Measurements from ENCODE around the gene CFAP57. TPM values are rescaled to one million over a fixed set of nuclear protein-coding genes. Genes with fewer than 3 reads are reported as not detected.

CFAP57 gene
- total and polyA plus RNA-seq, 4 experiments from 2014 or later: 0.07 TPM; not detected in 3

DNA sequence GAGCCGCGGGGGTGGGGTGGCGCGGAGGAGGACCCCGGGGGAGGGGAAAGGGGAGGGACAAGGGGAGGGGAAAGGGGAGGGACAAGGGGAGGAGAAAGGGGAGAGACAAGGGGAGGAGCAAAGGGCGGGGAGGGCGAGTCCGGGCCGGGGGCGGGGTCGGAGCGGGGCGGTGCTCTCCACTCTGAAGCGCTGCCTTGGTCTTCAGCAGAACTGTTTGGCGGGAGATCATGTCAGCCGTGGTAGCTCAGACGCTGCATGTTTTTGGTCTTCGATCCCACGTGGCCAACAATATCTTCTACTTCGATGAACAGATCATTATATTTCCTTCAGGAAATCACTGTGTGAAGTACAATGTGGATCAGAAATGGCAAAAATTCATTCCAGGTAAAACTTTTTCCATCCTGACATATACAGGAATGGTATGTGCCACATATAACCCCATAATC is 420 bp downstream of the CFAP57 start:
- peak overlapping the region; percentile 81 to 87 for H3K4me3 ChIP-seq (ENCODE audit: low read length in 2 of 2)
- peaks cover 18 to 19% of the 10 kb centered on the region in 2 donors for H3K27me3 Mint-ChIP-seq
- H3K4me3 Mint-ChIP-seq: peak overlapping the region; percentile 94 to 100 (median 99)
- H3K9me3 ChIP-seq (ENCODE audit: control insufficient read depth in 1 of 2, low read length in 2 of 2): no peaks in the 10 kb centered on the region
- H3K36me3 ChIP-seq (ENCODE audit: insufficient read depth, low read length): peaks cover 24% of the 10 kb centered on the region
- peaks cover 22 to 31% (median 26%) of the 10 kb centered on the region in 4 donors for H3K4me1 Mint-ChIP-seq
- H3K4me1 ChIP-seq (ENCODE audit: insufficient read depth, low read length): peaks cover 21% of the 10 kb centered on the region
- peak overlapping the region; percentile 84 to 99 (median 96) for H3K27ac Mint-ChIP-seq
- CTCF ChIA-PET (ENCODE audit: partially characterized antibody): interaction anchor here (0.9 kb wide), 1 partner anchor 54 kb away, joined by 3 read pairs; no protein-coding TSS in a partner anchor
- H3K27ac ChIP-seq (ENCODE audit: low read depth, low read length): peak overlapping the region; percentile 62
- H3K36me3 Mint-ChIP-seq: peaks cover 25 to 35% of the 10 kb centered on the region in 2 donors
- DNase-seq: peak in 2 of 5 donors; percentile 86 to 90
- peaks cover 15% of the 10 kb centered on the region for H3K27me3 ChIP-seq (ENCODE audit: insufficient read depth, low read length)
- no peaks in the 10 kb centered on the region for H3K9me3 Mint-ChIP-seq
- intact Hi-C loops (cut with micrococcal nuclease): loop anchor here (1.0 to 10.0 kb wide), 12 partner anchors 196 to 838 kb away; partner anchors contain the start of genes C1orf50, CCDC30, ELOVL1 and ERMAP
- POLR2A ChIA-PET (ENCODE audit: partially characterized antibody): interaction anchor here (0.7 to 1.2 kb wide), 9 partner anchors 10 to 802 kb away, joined by 3 to 7 read pairs (median 4); partner anchors contain the start of genes ATP6V0B, ELOVL1, HYI and KDM4A

DNA sequence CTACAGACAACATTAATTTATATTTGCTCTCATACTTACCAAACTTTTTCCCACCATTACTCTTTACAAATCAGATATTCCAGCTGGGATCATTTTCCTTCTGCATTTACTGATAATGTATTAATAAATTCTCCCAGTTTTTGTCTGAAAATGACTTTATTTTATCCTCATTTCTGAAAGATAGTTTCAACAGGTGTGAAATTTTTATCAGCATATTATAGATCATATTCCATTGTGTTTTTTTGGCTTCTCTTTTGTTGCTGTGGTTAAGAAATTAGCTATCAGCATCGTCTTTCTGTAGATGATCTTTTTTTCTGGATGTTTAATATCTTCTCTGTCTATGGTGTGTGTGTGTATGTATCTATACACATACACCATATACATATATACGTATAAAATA is 2.7 kb downstream of the CFAP57 start:
- Mint-ChIP-seq H3K27me3 (peaks cover 20 to 22% of the 10 kb centered on the region in 2 donors), H3K36me3 (peaks cover 6 to 14% of the 10 kb centered on the region in 2 donors), H3K9me3 (no peaks in the 10 kb centered on the region), H3K27ac (no peak overlapping the region), H3K4me3 (no peak overlapping the region), H3K4me1 (peaks cover 21 to 31% (median 25%) of the 10 kb centered on the region in 4 donors)
- CTCF ChIA-PET (ENCODE audit: partially characterized antibody): no interaction called here
- H3K27me3 ChIP-seq (ENCODE audit: insufficient read depth, low read length): peaks cover 15% of the 10 kb centered on the region
- no peak overlapping the region for H3K27ac ChIP-seq (ENCODE audit: low read depth, low read length)
- intact Hi-C loops (cut with micrococcal nuclease): loop anchor here (5.0 to 10.0 kb wide), 4 partner anchors 277 to 840 kb away; partner anchors contain the start of genes C1orf50, ERMAP, FOXJ3 and HYI
- peaks cover 21% of the 10 kb centered on the region for H3K4me1 ChIP-seq (ENCODE audit: insufficient read depth, low read length)
- peaks cover 2% of the 10 kb centered on the region for H3K36me3 ChIP-seq (ENCODE audit: insufficient read depth, low read length)
- H3K4me3 ChIP-seq (ENCODE audit: low read length in 2 of 2): no peak overlapping the region
- POLR2A ChIA-PET (ENCODE audit: partially characterized antibody): no interaction called here
- no peaks in the 10 kb centered on the region for H3K9me3 ChIP-seq (ENCODE audit: control insufficient read depth in 1 of 2, low read length in 2 of 2)
- no peak for DNase-seq

DNA sequence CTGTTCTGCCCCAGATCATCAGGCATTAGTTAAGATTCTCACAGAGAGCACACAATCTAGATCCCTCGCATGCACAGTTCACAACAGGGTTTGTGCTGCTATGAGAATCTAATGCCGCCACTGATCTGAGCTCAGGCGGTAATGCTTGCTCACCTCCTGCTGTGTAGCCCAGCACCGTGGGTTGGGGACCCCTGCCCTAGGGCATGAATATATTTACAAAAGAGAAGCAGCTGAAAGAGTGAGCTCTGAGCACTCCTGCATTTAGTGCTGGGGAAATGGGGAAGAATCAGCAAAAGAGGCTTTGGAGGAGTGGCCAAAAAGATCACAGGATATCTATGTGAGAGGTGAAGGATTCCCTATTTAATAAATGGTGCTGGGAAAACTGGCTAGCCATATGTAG is 5.6 kb downstream of the CFAP57 start:
- DNase-seq: no peak
- intact Hi-C loops (cut with micrococcal nuclease): loop anchor here (2.0 to 10.0 kb wide), 3 partner anchors 181 to 843 kb away; partner anchors contain the start of genes CDC20, ERMAP, FOXJ3 and SVBP
- H3K9me3 Mint-ChIP-seq: no peaks in the 10 kb centered on the region
- Histone ChIP-seq H3K27me3 (ENCODE audit: insufficient read depth, low read length) (peaks cover 15% of the 10 kb centered on the region), H3K27ac (ENCODE audit: low read depth, low read length) (no peak overlapping the region), H3K36me3 (ENCODE audit: insufficient read depth, low read length) (no peaks in the 10 kb centered on the region), H3K9me3 (ENCODE audit: control insufficient read depth in 1 of 2, low read length in 2 of 2) (no peaks in the 10 kb centered on the region), H3K4me1 (ENCODE audit: insufficient read depth, low read length) (peaks cover 4% of the 10 kb centered on the region), H3K4me3 (ENCODE audit: low read length in 2 of 2) (no peak overlapping the region)
- H3K4me1 Mint-ChIP-seq: peaks cover 4 to 6% (median 4%) of the 10 kb centered on the region in 4 donors
- peak overlapping the region in 1 of 7 donors; percentile 24 for H3K27ac Mint-ChIP-seq
- H3K4me3 Mint-ChIP-seq: no peak overlapping the region
- H3K36me3 Mint-ChIP-seq: no peaks in the 10 kb centered on the region
- peaks cover 19 to 22% of the 10 kb centered on the region in 2 donors for H3K27me3 Mint-ChIP-seq
- ChIA-PET POLR2A (ENCODE audit: partially characterized antibody) (no interaction called here), CTCF (ENCODE audit: partially characterized antibody) (no interaction called here)

DNA sequence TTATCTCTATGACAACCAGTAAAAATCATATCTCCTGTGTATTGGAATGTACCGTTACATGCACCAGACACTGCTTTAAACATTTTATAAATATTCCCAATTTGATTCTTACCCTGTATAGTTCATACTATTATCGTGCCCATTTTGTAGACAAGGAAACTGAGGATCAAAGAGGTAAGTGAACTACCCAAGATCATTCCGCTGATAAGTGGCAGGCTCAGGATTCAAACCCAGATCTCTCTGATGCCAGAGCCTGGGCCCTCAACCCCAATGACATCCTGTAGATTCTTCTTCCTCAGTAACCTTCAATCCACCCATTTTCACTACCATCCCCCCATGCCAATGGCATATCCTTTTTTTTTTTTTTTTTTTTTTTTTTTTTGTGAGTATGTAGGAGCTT is 12.3 kb downstream of the CFAP57 start:
- peaks cover 4 to 10% of the 10 kb centered on the region in 2 donors for H3K27me3 Mint-ChIP-seq
- H3K9me3 Mint-ChIP-seq: peaks cover 0 to 3% (median 0%) of the 10 kb centered on the region in 8 donors
- H3K4me3 ChIP-seq (ENCODE audit: low read length in 2 of 2): no peak overlapping the region
- no peaks in the 10 kb centered on the region for H3K9me3 ChIP-seq (ENCODE audit: control insufficient read depth in 1 of 2, low read length in 2 of 2)
- no peak overlapping the region for H3K4me3 Mint-ChIP-seq
- no peak overlapping the region for H3K27ac Mint-ChIP-seq
- ChIA-PET POLR2A (ENCODE audit: partially characterized antibody) (no interaction called here), CTCF (ENCODE audit: partially characterized antibody) (no interaction called here)
- H3K27ac ChIP-seq (ENCODE audit: low read depth, low read length): no peak overlapping the region
- no peaks in the 10 kb centered on the region for H3K4me1 ChIP-seq (ENCODE audit: insufficient read depth, low read length)
- H3K4me1 Mint-ChIP-seq: no peaks in the 10 kb centered on the region
- no peaks in the 10 kb centered on the region for H3K36me3 Mint-ChIP-seq
- H3K36me3 ChIP-seq (ENCODE audit: insufficient read depth, low read length): no peaks in the 10 kb centered on the region
- no peaks in the 10 kb centered on the region for H3K27me3 ChIP-seq (ENCODE audit: insufficient read depth, low read length)
- intact Hi-C loops (cut with micrococcal nuclease): no loop called here
- no peak for DNase-seq

DNA sequence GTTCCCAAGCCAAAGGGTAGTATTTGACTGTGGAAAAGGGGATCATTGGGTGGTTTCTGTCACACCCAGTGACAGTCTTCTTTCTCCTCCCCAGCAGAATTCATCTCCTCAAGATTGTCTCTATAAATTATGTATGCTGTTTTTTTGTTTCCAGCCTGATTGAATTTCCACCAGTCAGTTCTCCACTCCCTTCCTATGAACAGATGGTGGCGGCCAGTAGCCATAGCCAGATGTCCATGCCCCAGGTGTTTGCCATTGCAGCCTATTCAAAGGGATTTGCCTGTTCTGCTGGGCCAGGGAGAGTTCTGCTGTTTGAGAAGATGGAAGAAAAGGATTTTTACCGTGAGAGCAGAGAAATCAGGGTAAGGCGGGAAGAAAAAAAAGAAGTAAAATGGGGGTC is 12.9 kb downstream of the CFAP57 start:
- intact Hi-C loops (cut with micrococcal nuclease): no loop called here
- no peaks in the 10 kb centered on the region for H3K4me1 Mint-ChIP-seq
- Histone ChIP-seq H3K27me3 (ENCODE audit: insufficient read depth, low read length) (no peaks in the 10 kb centered on the region), H3K27ac (ENCODE audit: low read depth, low read length) (no peak overlapping the region), H3K4me3 (ENCODE audit: low read length in 2 of 2) (no peak overlapping the region), H3K4me1 (ENCODE audit: insufficient read depth, low read length) (no peaks in the 10 kb centered on the region), H3K36me3 (ENCODE audit: insufficient read depth, low read length) (no peaks in the 10 kb centered on the region), H3K9me3 (ENCODE audit: control insufficient read depth in 1 of 2, low read length in 2 of 2) (no peaks in the 10 kb centered on the region)
- no peak overlapping the region for H3K27ac Mint-ChIP-seq
- ChIA-PET CTCF (ENCODE audit: partially characterized antibody) (no interaction called here), POLR2A (ENCODE audit: partially characterized antibody) (no interaction called here)
- H3K4me3 Mint-ChIP-seq: no peak overlapping the region
- no peak for DNase-seq
- H3K27me3 Mint-ChIP-seq: peaks cover 8 to 13% of the 10 kb centered on the region in 2 donors
- peaks cover 0 to 9% (median 2%) of the 10 kb centered on the region in 8 donors for H3K9me3 Mint-ChIP-seq
- peaks cover 4 to 6% of the 10 kb centered on the region in 2 donors for H3K36me3 Mint-ChIP-seq

DNA sequence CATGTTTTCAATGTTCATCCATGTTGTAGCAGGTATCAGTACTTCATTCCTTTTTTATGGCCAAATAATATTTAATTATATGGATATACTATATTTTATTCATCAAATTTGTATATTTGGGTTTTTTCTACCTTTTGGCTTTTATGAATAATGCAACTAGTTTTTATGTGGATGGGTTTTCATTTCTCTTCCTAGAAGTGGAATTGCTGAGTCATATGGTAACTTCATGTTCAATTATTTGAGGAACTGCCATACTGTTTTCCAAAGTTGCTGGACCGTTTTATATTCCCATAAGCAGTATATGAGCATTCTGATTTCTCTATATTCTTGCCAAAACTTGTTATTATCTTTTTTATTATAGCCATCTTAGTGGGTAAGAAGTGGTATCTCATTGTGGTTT is 16.0 kb downstream of the CFAP57 start:
- H3K27ac ChIP-seq (ENCODE audit: low read depth, low read length): no peak overlapping the region
- no peaks in the 10 kb centered on the region for H3K4me1 Mint-ChIP-seq
- CTCF ChIA-PET (ENCODE audit: partially characterized antibody): no interaction called here
- no peak overlapping the region for H3K4me3 Mint-ChIP-seq
- POLR2A ChIA-PET (ENCODE audit: partially characterized antibody): no interaction called here
- H3K27me3 ChIP-seq (ENCODE audit: insufficient read depth, low read length): no peaks in the 10 kb centered on the region
- H3K27me3 Mint-ChIP-seq: peaks cover 13 to 17% of the 10 kb centered on the region in 2 donors
- no peak overlapping the region for H3K27ac Mint-ChIP-seq
- H3K9me3 Mint-ChIP-seq: peaks cover 0 to 21% (median 14%) of the 10 kb centered on the region in 8 donors
- DNase-seq: no peak
- intact Hi-C loops (cut with micrococcal nuclease): no loop called here
- H3K36me3 Mint-ChIP-seq: peaks cover 7 to 8% of the 10 kb centered on the region in 2 donors
- H3K4me1 ChIP-seq (ENCODE audit: insufficient read depth, low read length): no peaks in the 10 kb centered on the region
- H3K4me3 ChIP-seq (ENCODE audit: low read length in 2 of 2): no peak overlapping the region
- no peaks in the 10 kb centered on the region for H3K36me3 ChIP-seq (ENCODE audit: insufficient read depth, low read length)
- no peaks in the 10 kb centered on the region for H3K9me3 ChIP-seq (ENCODE audit: control insufficient read depth in 1 of 2, low read length in 2 of 2)

DNA sequence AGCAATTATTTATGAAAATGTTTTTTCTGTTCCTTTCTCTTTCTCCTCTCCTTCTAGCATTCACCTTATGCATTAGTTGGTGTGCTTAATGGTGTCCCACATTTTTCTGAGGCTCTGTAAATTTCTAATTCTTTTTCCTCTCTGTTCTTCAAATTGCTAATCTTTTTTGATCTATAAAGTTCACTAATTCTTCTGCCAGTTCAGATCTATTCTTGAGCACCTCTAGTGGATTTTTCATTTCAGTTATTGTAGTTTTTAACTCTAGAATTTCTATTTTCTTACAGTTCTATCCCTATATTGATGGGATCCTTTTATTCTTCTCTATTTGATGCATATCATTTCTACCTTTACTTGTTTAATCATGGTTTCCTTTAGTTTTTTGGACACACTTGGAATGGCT is 22.4 kb downstream of the CFAP57 start:
- intact Hi-C loops (cut with micrococcal nuclease): no loop called here
- H3K4me3 ChIP-seq (ENCODE audit: low read length in 2 of 2): no peak overlapping the region
- Mint-ChIP-seq H3K9me3 (peaks cover 0 to 31% (median 23%) of the 10 kb centered on the region in 8 donors), H3K4me1 (no peaks in the 10 kb centered on the region), H3K27ac (no peak overlapping the region), H3K4me3 (no peak overlapping the region), H3K36me3 (peaks cover 6 to 8% of the 10 kb centered on the region in 2 donors), H3K27me3 (peaks cover 7 to 16% of the 10 kb centered on the region in 2 donors)
- no peak overlapping the region for H3K27ac ChIP-seq (ENCODE audit: low read depth, low read length)
- no peaks in the 10 kb centered on the region for H3K27me3 ChIP-seq (ENCODE audit: insufficient read depth, low read length)
- ChIA-PET CTCF (ENCODE audit: partially characterized antibody) (interaction anchor here (1.3 kb wide), 1 partner anchor 33 kb away, joined by 3 read pairs; no protein-coding TSS in a partner anchor), POLR2A (ENCODE audit: partially characterized antibody) (no interaction called here)
- no peak for DNase-seq
- H3K9me3 ChIP-seq (ENCODE audit: control insufficient read depth in 1 of 2, low read length in 2 of 2): no peaks in the 10 kb centered on the region
- H3K4me1 ChIP-seq (ENCODE audit: insufficient read depth, low read length): no peaks in the 10 kb centered on the region
- H3K36me3 ChIP-seq (ENCODE audit: insufficient read depth, low read length): no peaks in the 10 kb centered on the region

All from CD4-positive, alpha-beta memory T cell (primary cell).